D721Med (cell line): ENCODE results near the gene OSR1.

ENCODE experiments used
- DNase-seq: peaks from one replicate; pipeline ENCODE4 v3.0.0; 2011; ENCODE audit warnings: low spot score; ENCODE audit not compliant: insufficient read length
- FAIRE-seq: peaks from 2 replicates; lab custom pipeline; 2011; peaks lifted over from hg19 to GRCh38; lab: Jason Lieb, UNC
- CTCF ChIP-seq: IDR thresholded peaks from 2 replicates; pipeline ENCODE4 v1.5.1; 2012; ENCODE audit warnings: mild to moderate bottlenecking, control low read depth; ENCODE audit not compliant: insufficient read depth; ENCODE audit errors: missing control alignments

Gene OSR1

GRCh38 chr2:19336781-19337180 lies 21.6 kb downstream of the OSR1 start:
- FAIRE-seq (no peak), DNase-seq (no peak)
- no peak for TF ChIP-seq CTCF

- no peak for TF ChIP-seq CTCF
- no peak for FAIRE-seq
Observed at GRCh38 chr2:19332503-19332902, 25.9 kb downstream of the OSR1 start.

GRCh38 chr2:19331450-19331849 lies 27.0 kb downstream of the OSR1 start:
- no peak for FAIRE-seq
- no peak for TF ChIP-seq CTCF
- DNase-seq, result no peak

More at GRCh38 chr2:19332503-19332902, 25.9 kb downstream of the OSR1 start:
- no peak for DNase-seq

GRCh38 chr2:19330436-19330835 lies 28.0 kb downstream of the OSR1 start:
- DNase-seq (no peak), FAIRE-seq (no peak)
- no peak for TF ChIP-seq CTCF

- DNase-seq, result no peak
- no peak for TF ChIP-seq CTCF
- no peak for FAIRE-seq
Observed at GRCh38 chr2:19329445-19329844, 29.0 kb downstream of the OSR1 start.

- DNase-seq (no peak), FAIRE-seq (no peak)
- TF ChIP-seq CTCF, result no peak
Observed at GRCh38 chr2:19327496-19327895, 30.9 kb downstream of the OSR1 start.

GRCh38 chr2:19321946-19322345 lies 36.5 kb downstream of the OSR1 start:
- no peak for DNase-seq
- no peak for FAIRE-seq
- TF ChIP-seq CTCF, result no peak
